GM20000 (cell line): ENCODE measurements around the gene CASP14.

Experiments used
- DNase-seq: peaks from one replicate; pipeline ENCODE4 v3.0.0; 2012; ENCODE audit warnings: low spot score
- TF ChIP-seq, protein P1 (sequence below): IDR thresholded peaks from 2 replicates; pipeline ENCODE4 v1.5.1; 2012; ENCODE audit warnings: mild to moderate bottlenecking, control low read depth; ENCODE audit errors: extremely low read depth, missing control alignments

CASP14 gene

DNA sequence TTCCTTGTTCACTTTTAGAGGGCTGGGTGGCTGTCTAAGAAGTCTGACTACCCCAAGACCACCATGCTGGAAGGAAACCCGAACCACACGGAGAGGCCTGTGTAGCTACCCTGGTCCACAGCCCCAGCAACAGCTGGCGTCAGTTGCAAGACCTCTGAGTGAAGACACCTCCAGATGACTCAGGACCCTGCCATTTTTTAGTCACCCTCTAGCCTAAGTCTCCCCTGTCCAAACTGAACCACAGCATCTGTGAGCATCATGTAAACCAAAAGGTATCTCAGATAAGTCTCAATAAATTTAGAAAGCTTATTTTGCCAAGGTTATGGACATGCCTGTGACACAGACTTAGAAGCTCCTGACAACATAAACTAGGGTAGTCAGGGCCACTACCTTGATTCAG lies 55.8 kb downstream of the CASP14 start:
- TF ChIP-seq, protein P1, sequence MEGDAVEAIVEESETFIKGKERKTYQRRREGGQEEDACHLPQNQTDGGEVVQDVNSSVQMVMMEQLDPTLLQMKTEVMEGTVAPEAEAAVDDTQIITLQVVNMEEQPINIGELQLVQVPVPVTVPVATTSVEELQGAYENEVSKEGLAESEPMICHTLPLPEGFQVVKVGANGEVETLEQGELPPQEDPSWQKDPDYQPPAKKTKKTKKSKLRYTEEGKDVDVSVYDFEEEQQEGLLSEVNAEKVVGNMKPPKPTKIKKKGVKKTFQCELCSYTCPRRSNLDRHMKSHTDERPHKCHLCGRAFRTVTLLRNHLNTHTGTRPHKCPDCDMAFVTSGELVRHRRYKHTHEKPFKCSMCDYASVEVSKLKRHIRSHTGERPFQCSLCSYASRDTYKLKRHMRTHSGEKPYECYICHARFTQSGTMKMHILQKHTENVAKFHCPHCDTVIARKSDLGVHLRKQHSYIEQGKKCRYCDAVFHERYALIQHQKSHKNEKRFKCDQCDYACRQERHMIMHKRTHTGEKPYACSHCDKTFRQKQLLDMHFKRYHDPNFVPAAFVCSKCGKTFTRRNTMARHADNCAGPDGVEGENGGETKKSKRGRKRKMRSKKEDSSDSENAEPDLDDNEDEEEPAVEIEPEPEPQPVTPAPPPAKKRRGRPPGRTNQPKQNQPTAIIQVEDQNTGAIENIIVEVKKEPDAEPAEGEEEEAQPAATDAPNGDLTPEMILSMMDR, result no peak
- DNase-seq, result no peak

GRCh38 chr19:15107061-15108010 lies 58.1 kb downstream of the CASP14 start, which contains the start of gene SYDE1:
SYDE1 (plus strand) TSS chr19:15107401; CDS start chr19:15107434, 33 bp downstream.
- TF ChIP-seq, protein P1, result no peak
- peak; percentile 44 for DNase-seq
